ENCODE measurements around the gene RAD9A.

Gene RAD9A

DNA sequence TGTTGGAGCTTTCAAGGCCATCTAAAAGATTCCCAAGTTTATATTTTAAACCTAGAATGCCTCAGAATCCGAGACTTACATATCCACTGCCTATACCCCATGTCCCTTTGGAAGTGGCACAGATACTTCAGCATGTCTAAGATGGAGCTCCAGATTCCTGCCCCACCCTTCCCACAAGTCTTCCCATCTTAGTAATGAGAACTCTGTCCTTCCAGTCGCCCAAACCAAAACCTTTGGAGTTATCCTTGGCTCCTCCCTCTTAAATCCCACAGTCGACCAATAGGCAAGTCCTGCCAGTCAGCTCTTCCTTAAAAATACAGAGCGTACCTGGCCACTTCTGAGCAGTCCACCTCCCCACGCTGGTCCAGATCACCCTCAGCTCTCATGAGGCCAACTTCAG lies 42.8 kb upstream of the RAD9A start:
- TF ChIP-seq ZFP30 (CRISPR knock-in tag; IDR thresholded peaks at IDR 0.05) (no peak), BACH2 (CRISPR knock-in tag; IDR thresholded peaks at IDR 0.05; ENCODE audit: borderline replicate concordance) (no peak), TOX (CRISPR knock-in tag; IDR thresholded peaks at IDR 0.05; ENCODE audit: borderline replicate concordance) (no peak), ARNTL (CRISPR knock-in tag; IDR thresholded peaks at IDR 0.05; ENCODE audit: borderline replicate concordance, low read depth) (no peak), ZFP3 (CRISPR knock-in tag; IDR thresholded peaks at IDR 0.05) (no peak), ZNF565 (CRISPR knock-in tag; conservative IDR thresholded peaks at IDR 0.05; ENCODE audit: low read depth) (no peak), GLIS3 (CRISPR knock-in tag; IDR thresholded peaks at IDR 0.05) (no peak), ISL1 (CRISPR knock-in tag; IDR thresholded peaks at IDR 0.05) (no peak), OSR1 (CRISPR knock-in tag; IDR thresholded peaks at IDR 0.05) (no peak), ESRRG (CRISPR knock-in tag; IDR thresholded peaks at IDR 0.05) (no peak), RARB (CRISPR knock-in tag; IDR thresholded peaks at IDR 0.05) (no peak), ZNF8 (CRISPR knock-in tag; IDR thresholded peaks at IDR 0.05) (no peak), PPARA (CRISPR knock-in tag; IDR thresholded peaks at IDR 0.05; ENCODE audit: borderline replicate concordance) (no peak), ZC3H10 (CRISPR knock-in tag; IDR thresholded peaks at IDR 0.05) (no peak), SNAI2 (CRISPR knock-in tag; IDR thresholded peaks at IDR 0.05) (no peak), CREB5 (CRISPR knock-in tag; IDR thresholded peaks at IDR 0.05; ENCODE audit: low read depth) (no peak)
- TF ChIP-seq, protein P1, sequence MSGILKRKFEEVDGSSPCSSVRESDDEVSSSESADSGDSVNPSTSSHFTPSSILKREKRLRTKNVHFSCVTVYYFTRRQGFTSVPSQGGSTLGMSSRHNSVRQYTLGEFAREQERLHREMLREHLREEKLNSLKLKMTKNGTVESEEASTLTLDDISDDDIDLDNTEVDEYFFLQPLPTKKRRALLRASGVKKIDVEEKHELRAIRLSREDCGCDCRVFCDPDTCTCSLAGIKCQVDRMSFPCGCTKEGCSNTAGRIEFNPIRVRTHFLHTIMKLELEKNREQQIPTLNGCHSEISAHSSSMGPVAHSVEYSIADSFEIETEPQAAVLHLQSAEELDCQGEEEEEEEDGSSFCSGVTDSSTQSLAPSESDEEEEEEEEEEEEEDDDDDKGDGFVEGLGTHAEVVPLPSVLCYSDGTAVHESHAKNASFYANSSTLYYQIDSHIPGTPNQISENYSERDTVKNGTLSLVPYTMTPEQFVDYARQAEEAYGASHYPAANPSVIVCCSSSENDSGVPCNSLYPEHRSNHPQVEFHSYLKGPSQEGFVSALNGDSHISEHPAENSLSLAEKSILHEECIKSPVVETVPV (CRISPR knock-in tag; IDR thresholded peaks at IDR 0.05) = no peak
- TF ChIP-seq, protein P2, sequence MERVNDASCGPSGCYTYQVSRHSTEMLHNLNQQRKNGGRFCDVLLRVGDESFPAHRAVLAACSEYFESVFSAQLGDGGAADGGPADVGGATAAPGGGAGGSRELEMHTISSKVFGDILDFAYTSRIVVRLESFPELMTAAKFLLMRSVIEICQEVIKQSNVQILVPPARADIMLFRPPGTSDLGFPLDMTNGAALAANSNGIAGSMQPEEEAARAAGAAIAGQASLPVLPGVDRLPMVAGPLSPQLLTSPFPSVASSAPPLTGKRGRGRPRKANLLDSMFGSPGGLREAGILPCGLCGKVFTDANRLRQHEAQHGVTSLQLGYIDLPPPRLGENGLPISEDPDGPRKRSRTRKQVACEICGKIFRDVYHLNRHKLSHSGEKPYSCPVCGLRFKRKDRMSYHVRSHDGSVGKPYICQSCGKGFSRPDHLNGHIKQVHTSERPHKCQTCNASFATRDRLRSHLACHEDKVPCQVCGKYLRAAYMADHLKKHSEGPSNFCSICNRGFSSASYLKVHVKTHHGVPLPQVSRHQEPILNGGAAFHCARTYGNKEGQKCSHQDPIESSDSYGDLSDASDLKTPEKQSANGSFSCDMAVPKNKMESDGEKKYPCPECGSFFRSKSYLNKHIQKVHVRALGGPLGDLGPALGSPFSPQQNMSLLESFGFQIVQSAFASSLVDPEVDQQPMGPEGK (CRISPR knock-in tag; IDR thresholded peaks at IDR 0.05; ENCODE audit: borderline replicate concordance) = no peak
- TF ChIP-seq, protein P3, sequence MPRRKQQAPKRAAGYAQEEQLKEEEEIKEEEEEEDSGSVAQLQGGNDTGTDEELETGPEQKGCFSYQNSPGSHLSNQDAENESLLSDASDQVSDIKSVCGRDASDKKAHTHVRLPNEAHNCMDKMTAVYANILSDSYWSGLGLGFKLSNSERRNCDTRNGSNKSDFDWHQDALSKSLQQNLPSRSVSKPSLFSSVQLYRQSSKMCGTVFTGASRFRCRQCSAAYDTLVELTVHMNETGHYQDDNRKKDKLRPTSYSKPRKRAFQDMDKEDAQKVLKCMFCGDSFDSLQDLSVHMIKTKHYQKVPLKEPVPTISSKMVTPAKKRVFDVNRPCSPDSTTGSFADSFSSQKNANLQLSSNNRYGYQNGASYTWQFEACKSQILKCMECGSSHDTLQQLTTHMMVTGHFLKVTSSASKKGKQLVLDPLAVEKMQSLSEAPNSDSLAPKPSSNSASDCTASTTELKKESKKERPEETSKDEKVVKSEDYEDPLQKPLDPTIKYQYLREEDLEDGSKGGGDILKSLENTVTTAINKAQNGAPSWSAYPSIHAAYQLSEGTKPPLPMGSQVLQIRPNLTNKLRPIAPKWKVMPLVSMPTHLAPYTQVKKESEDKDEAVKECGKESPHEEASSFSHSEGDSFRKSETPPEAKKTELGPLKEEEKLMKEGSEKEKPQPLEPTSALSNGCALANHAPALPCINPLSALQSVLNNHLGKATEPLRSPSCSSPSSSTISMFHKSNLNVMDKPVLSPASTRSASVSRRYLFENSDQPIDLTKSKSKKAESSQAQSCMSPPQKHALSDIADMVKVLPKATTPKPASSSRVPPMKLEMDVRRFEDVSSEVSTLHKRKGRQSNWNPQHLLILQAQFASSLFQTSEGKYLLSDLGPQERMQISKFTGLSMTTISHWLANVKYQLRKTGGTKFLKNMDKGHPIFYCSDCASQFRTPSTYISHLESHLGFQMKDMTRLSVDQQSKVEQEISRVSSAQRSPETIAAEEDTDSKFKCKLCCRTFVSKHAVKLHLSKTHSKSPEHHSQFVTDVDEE (CRISPR knock-in tag; IDR thresholded peaks at IDR 0.05) = no peak
- TF ChIP-seq, protein P4, sequence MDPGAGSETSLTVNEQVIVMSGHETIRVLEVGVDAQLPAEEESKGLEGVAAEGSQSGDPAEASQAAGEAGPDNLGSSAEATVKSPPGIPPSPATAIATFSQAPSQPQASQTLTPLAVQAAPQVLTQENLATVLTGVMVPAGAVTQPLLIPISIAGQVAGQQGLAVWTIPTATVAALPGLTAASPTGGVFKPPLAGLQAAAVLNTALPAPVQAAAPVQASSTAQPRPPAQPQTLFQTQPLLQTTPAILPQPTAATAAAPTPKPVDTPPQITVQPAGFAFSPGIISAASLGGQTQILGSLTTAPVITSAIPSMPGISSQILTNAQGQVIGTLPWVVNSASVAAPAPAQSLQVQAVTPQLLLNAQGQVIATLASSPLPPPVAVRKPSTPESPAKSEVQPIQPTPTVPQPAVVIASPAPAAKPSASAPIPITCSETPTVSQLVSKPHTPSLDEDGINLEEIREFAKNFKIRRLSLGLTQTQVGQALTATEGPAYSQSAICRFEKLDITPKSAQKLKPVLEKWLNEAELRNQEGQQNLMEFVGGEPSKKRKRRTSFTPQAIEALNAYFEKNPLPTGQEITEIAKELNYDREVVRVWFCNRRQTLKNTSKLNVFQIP (CRISPR knock-in tag; IDR thresholded peaks at IDR 0.05; ENCODE audit: borderline replicate concordance, low read depth) = no peak

GRCh38 chr11:67349457-67349856 lies 42.3 kb upstream of the RAD9A start:
- ATAC-seq = no peak
- TF ChIP-seq RARB (CRISPR knock-in tag; IDR thresholded peaks at IDR 0.05) = no peak
- TF ChIP-seq TOX (CRISPR knock-in tag; IDR thresholded peaks at IDR 0.05; ENCODE audit: borderline replicate concordance) = no peak
- TF ChIP-seq, protein P3 (CRISPR knock-in tag; IDR thresholded peaks at IDR 0.05) = no peak
- no peak for TF ChIP-seq ZFP30 (CRISPR knock-in tag; IDR thresholded peaks at IDR 0.05)
- no peak for TF ChIP-seq ISL1 (CRISPR knock-in tag; IDR thresholded peaks at IDR 0.05)

More for the DNA sequence above, 42.8 kb upstream of the RAD9A start:
- ATAC-seq = no peak
